ENCODE measurements around the gene TMEM132D.

TMEM132D gene

GRCh38 chr12:129672110-129672509, 231.7 kb downstream of the TMEM132D start:
- Histone ChIP-seq H3F3A (ENCODE audit: insufficient read depth, low read length) (no peaks in the 10 kb centered on the region), H2AFZ (ENCODE audit: low read length) (no peak overlapping the region), H3K4me2 (ENCODE audit: low read length) (no peak overlapping the region), H3K4me3 (ENCODE audit: low read depth, low read length, poor library complexity, severe bottlenecking) (no peak overlapping the region), H3K9ac (ENCODE audit: low read length) (no peak overlapping the region), H3K27ac (ENCODE audit: low read depth, low read length, poor library complexity, severe bottlenecking) (no peak overlapping the region), H3K9me2 (ENCODE audit: low read depth, low read length) (no peaks in the 10 kb centered on the region), H3K9me3 (ENCODE audit: low read length) (no peaks in the 10 kb centered on the region), H3K79me2 (ENCODE audit: insufficient read depth, low read length) (no peaks in the 10 kb centered on the region), H3K27me3 (ENCODE audit: insufficient read depth, low read length) (no peaks in the 10 kb centered on the region), H3K36me3 (ENCODE audit: insufficient read depth, low read length) (no peaks in the 10 kb centered on the region), H4K20me1 (ENCODE audit: insufficient read depth, low read length) (no peaks in the 10 kb centered on the region), H3K4me1 (ENCODE audit: insufficient read depth, low read length, severe bottlenecking) (no peaks in the 10 kb centered on the region)
- TF ChIP-seq EZH2 (IDR thresholded peaks at IDR 0.05; ENCODE audit: borderline replicate concordance, low read length) (no peak), CTCF (IDR thresholded peaks at IDR 0.05; ENCODE audit: low read length) (no peak)

- Histone ChIP-seq H3K27ac (ENCODE audit: low read depth, low read length, poor library complexity, severe bottlenecking) (no peak overlapping the region), H3F3A (ENCODE audit: insufficient read depth, low read length) (no peaks in the 10 kb centered on the region)
- no peak for TF ChIP-seq EZH2 (IDR thresholded peaks at IDR 0.05; ENCODE audit: borderline replicate concordance, low read length)
- TF ChIP-seq CTCF (IDR thresholded peaks at IDR 0.05; ENCODE audit: low read length), result no peak
Observed at GRCh38 chr12:129670256-129670920, 233.4 kb downstream of the TMEM132D start.

GRCh38 chr12:129665414-129665813, 238.4 kb downstream of the TMEM132D start:
- no peaks in the 10 kb centered on the region for H3K27me3 ChIP-seq (ENCODE audit: insufficient read depth, low read length)
- TF ChIP-seq CTCF (IDR thresholded peaks at IDR 0.05; ENCODE audit: low read length), result no peak
- H3K27ac ChIP-seq (ENCODE audit: low read depth, low read length, poor library complexity, severe bottlenecking), result no peak overlapping the region
- H3K36me3 ChIP-seq (ENCODE audit: insufficient read depth, low read length), result no peaks in the 10 kb centered on the region
- no peaks in the 10 kb centered on the region for H3K9me3 ChIP-seq (ENCODE audit: low read length)
- no peaks in the 10 kb centered on the region for H3K79me2 ChIP-seq (ENCODE audit: insufficient read depth, low read length)
- no peaks in the 10 kb centered on the region for H4K20me1 ChIP-seq (ENCODE audit: insufficient read depth, low read length)
- H3K4me3 ChIP-seq (ENCODE audit: low read depth, low read length, poor library complexity, severe bottlenecking), result no peak overlapping the region
- no peaks in the 10 kb centered on the region for H3F3A ChIP-seq (ENCODE audit: insufficient read depth, low read length)
- no peaks in the 10 kb centered on the region for H3K9me2 ChIP-seq (ENCODE audit: low read depth, low read length)
- no peak overlapping the region for H3K9ac ChIP-seq (ENCODE audit: low read length)
- H3K4me1 ChIP-seq (ENCODE audit: insufficient read depth, low read length, severe bottlenecking), result no peaks in the 10 kb centered on the region
- H3K4me2 ChIP-seq (ENCODE audit: low read length), result no peak overlapping the region
- H2AFZ ChIP-seq (ENCODE audit: low read length), result no peak overlapping the region

More at GRCh38 chr12:129670256-129670920, 233.4 kb downstream of the TMEM132D start:
- H3K9me3 ChIP-seq (ENCODE audit: low read length), result no peaks in the 10 kb centered on the region
- no peak overlapping the region for H3K9ac ChIP-seq (ENCODE audit: low read length)
- no peaks in the 10 kb centered on the region for H4K20me1 ChIP-seq (ENCODE audit: insufficient read depth, low read length)
- H3K4me1 ChIP-seq (ENCODE audit: insufficient read depth, low read length, severe bottlenecking), result no peaks in the 10 kb centered on the region
- H3K9me2 ChIP-seq (ENCODE audit: low read depth, low read length), result no peaks in the 10 kb centered on the region
- H3K36me3 ChIP-seq (ENCODE audit: insufficient read depth, low read length), result no peaks in the 10 kb centered on the region
- H3K4me2 ChIP-seq (ENCODE audit: low read length), result no peak overlapping the region
- no peak overlapping the region for H2AFZ ChIP-seq (ENCODE audit: low read length)
- H3K79me2 ChIP-seq (ENCODE audit: insufficient read depth, low read length), result no peaks in the 10 kb centered on the region
- no peak overlapping the region for H3K4me3 ChIP-seq (ENCODE audit: low read depth, low read length, poor library complexity, severe bottlenecking)
- H3K27me3 ChIP-seq (ENCODE audit: insufficient read depth, low read length), result no peaks in the 10 kb centered on the region
